Lower leg skin (tissue), 4 donors: ENCODE data around the gene SRSF11. TPM values are rescaled to one million over a fixed set of nuclear protein-coding genes. Genes with fewer than 3 reads are reported as not detected.

Source experiments
- DNase-seq, 2 donors: peaks; one replicate each; pipeline ENCODE4 v3.0.0-alpha.2; 2019; ENCODE audit warnings: low spot score in 2 of 2
- H3K4me3 ChIP-seq: fragments of 200-600 bp; sonication (generic); 2 replicates; pipeline ENCODE4 v1.5.1; 2017; ENCODE audit warnings: mild to moderate bottlenecking, low read depth; ENCODE audit not compliant: poor library complexity, severe bottlenecking
- CTCF ChIP-seq, 3 donors: fragments of 450-650 bp; IDR thresholded peaks; one replicate each; pipeline ENCODE4 v1.5.1; 2016; ENCODE audit warnings: antibody characterized with exemption in 3 of 3, mild to moderate bottlenecking in 3 of 3, moderate library complexity in 2 of 3
- POLR2A ChIP-seq, 2 donors: fragments of 450-650 bp; IDR thresholded peaks; one replicate each; pipeline ENCODE4 v1.6.1; 2016 to 2017; ENCODE audit warnings: antibody characterized with exemption in 2 of 2, mild to moderate bottlenecking in 1 of 2, moderate library complexity in 1 of 2
- WGBS, 2 donors: methylation state at CpG; one replicate each; pipeline ENCODE4 v1.1.5; 2018; 5-methylcytosine and 5-hydroxymethylcytosine counted together
- intact Hi-C: fragments of 100-400 bp; cut with DNase I; formaldehyde crosslinking; loops from one replicate; pipeline ENCODE4 v1.15.0; 2023; ENCODE audit warnings: low total_unique reads
- total RNA-seq, 4 donors: library from RNA; depleted of rRNA; stranded (reverse); fragments of >200 nt; gene quantifications; one replicate each; pipeline ENCODE4 v1.1.0, GENCODE V29; 2016

Gene SRSF11
- total RNA-seq, 4 donors from 2014 or later = 59.2 to 153 (median 98.7) TPM

- no peak overlapping the region for H3K4me3 ChIP-seq
- no peak for TF ChIP-seq CTCF (IDR thresholded peaks at IDR 0.05)
- TF ChIP-seq POLR2A (IDR thresholded peaks at IDR 0.05) = no peak
- intact Hi-C loops = no loop called here
- DNase-seq = no peak
- WGBS, 2 donors = 55 to 69% methylated on average over 2 of the region's 2 CpGs
Observed at GRCh38 chr1:70284366-70284765, 63.2 kb downstream of the SRSF11 start.

GRCh38 chr1:70286453-70286852, 65.3 kb downstream of the SRSF11 start:
- WGBS, 2 donors = 85 to 94% methylated on average over 5 of the region's 5 CpGs
- TF ChIP-seq POLR2A (IDR thresholded peaks at IDR 0.05) = no peak
- TF ChIP-seq CTCF (IDR thresholded peaks at IDR 0.05) = no peak
- H3K4me3 ChIP-seq = no peak overlapping the region
- DNase-seq = peak in 1 of 2 donors; percentile 54
- intact Hi-C loops = no loop called here

GRCh38 chr1:70288166-70288565, 67.0 kb downstream of the SRSF11 start:
- intact Hi-C loops = no loop called here
- no peak for DNase-seq
- no peak for TF ChIP-seq POLR2A (IDR thresholded peaks at IDR 0.05)
- TF ChIP-seq CTCF (IDR thresholded peaks at IDR 0.05) = no peak

GRCh38 chr1:70290218-70290617, 69.0 kb downstream of the SRSF11 start:
- WGBS, 2 donors = 94 to 100% methylated on average over 1 of the region's 1 CpG
- no peak overlapping the region for H3K4me3 ChIP-seq
- intact Hi-C loops = no loop called here
- TF ChIP-seq POLR2A (IDR thresholded peaks at IDR 0.05) = no peak
- TF ChIP-seq CTCF (IDR thresholded peaks at IDR 0.05) = no peak
- no peak for DNase-seq

More at GRCh38 chr1:70288166-70288565, 67.0 kb downstream of the SRSF11 start:
- H3K4me3 ChIP-seq = no peak overlapping the region

- H3K4me3 ChIP-seq = no peak overlapping the region
- no peak for DNase-seq
- intact Hi-C loops = no loop called here
- TF ChIP-seq CTCF (IDR thresholded peaks at IDR 0.05) (no peak), POLR2A (IDR thresholded peaks at IDR 0.05) (no peak)
Observed at GRCh38 chr1:70293186-70293843, 72.1 kb downstream of the SRSF11 start.

- DNase-seq = no peak
- no peak overlapping the region for H3K4me3 ChIP-seq
- TF ChIP-seq CTCF (IDR thresholded peaks at IDR 0.05) = no peak
- TF ChIP-seq POLR2A (IDR thresholded peaks at IDR 0.05) = no peak
- intact Hi-C loops = no loop called here
- WGBS, 2 donors = 92 to 94% methylated on average over 4 of the region's 4 CpGs
Observed at GRCh38 chr1:70295749-70296148, 74.6 kb downstream of the SRSF11 start.
